ENCODE results near the gene AUNIP. TPM values are rescaled to one million over a fixed set of nuclear protein-coding genes. Genes with fewer than 3 reads are reported as not detected.

Gene AUNIP
- polyA plus RNA-seq, 3 donors, result 0.19 to 0.44 (median 0.44) TPM

- Mint-ChIP-seq H3K27ac (no peak overlapping the region), H3K27me3 (ENCODE audit: low read depth in 3 of 3) (peaks cover 0 to 3% (median 0%) of the 10 kb centered on the region in 3 donors), H3K4me1 (peaks cover 20% of the 10 kb centered on the region), H3K36me3 (peaks cover 41 to 70% of the 10 kb centered on the region in 2 donors), H3K4me3 (no peak overlapping the region), H3K9me3 (no peaks in the 10 kb centered on the region)
- no peak overlapping the region for H3K4me2 ChIP-seq (replicated peaks; ENCODE audit: extremely low read depth, low read length, poor library complexity, severe bottlenecking)
- intact Hi-C loops (cut with micrococcal nuclease), result no loop called here
- peaks cover 10 to 21% of the 10 kb centered on the region in 2 donors for H3K4me1 ChIP-seq (ENCODE audit: control insufficient read depth in 1 of 2, insufficient read depth in 2 of 2, low read length in 2 of 2)
- no peak overlapping the region for H3K4me3 ChIP-seq (replicated peaks in 1 of 3; ENCODE audit: low read depth in 2 of 3, low read length in 3 of 3)
- no peak overlapping the region for H3K27ac ChIP-seq (ENCODE audit: low read depth in 1 of 2, low read length in 2 of 2)
- no peaks in the 10 kb centered on the region for H3K79me2 ChIP-seq (ENCODE audit: insufficient read depth, low read length)
- no peak overlapping the region for H2AFZ ChIP-seq (ENCODE audit: insufficient read depth, low read depth, low read length, poor library complexity, severe bottlenecking)
- no peak for DNase-seq
- WGBS (ENCODE audit: insufficient coverage), result 79% methylated on average over 7 of the region's 11 CpGs
- no peaks in the 10 kb centered on the region for H3K27me3 ChIP-seq (ENCODE audit: control insufficient read depth in 2 of 2, insufficient read depth in 2 of 2, low read length in 2 of 2)
- no peak overlapping the region for H3K9ac ChIP-seq (ENCODE audit: insufficient read depth, low read length, poor library complexity, severe bottlenecking)
- H4K20me1 ChIP-seq (ENCODE audit: insufficient read depth, low read length), result peaks cover 13% of the 10 kb centered on the region
- H3K9me3 ChIP-seq (replicated peaks in 1 of 2; ENCODE audit: control insufficient read depth in 1 of 2, insufficient read depth in 1 of 2, low read length in 2 of 2), result no peaks in the 10 kb centered on the region
- TF ChIP-seq CTCF (IDR thresholded peaks at IDR 0.05), result no peak
- peaks cover 33 to 63% of the 10 kb centered on the region in 2 donors for H3K36me3 ChIP-seq (replicated peaks in 1 of 2; ENCODE audit: control insufficient read depth in 1 of 2, insufficient read depth in 2 of 2, low read length in 2 of 2)
Measured at GRCh38 chr1:25813071-25813733, 46.1 kb downstream of the AUNIP start.

GRCh38 chr1:25811384-25812082 lies 47.7 kb downstream of the AUNIP start:
- intact Hi-C loops (cut with micrococcal nuclease), result no loop called here
- H3K9me3 Mint-ChIP-seq, result no peaks in the 10 kb centered on the region
- WGBS (ENCODE audit: insufficient coverage), result 98% methylated on average over 8 of the region's 13 CpGs

More at GRCh38 chr1:25811384-25812082, 47.7 kb downstream of the AUNIP start:
- DNase-seq, result no peak
- no peak overlapping the region for H3K27ac ChIP-seq (ENCODE audit: low read depth in 1 of 2, low read length in 2 of 2)
- H4K20me1 ChIP-seq (ENCODE audit: insufficient read depth, low read length), result peaks cover 13% of the 10 kb centered on the region
- H3K4me2 ChIP-seq (replicated peaks; ENCODE audit: extremely low read depth, low read length, poor library complexity, severe bottlenecking), result no peak overlapping the region
- H2AFZ ChIP-seq (ENCODE audit: insufficient read depth, low read depth, low read length, poor library complexity, severe bottlenecking), result no peak overlapping the region
- H3K27me3 ChIP-seq (ENCODE audit: control insufficient read depth in 2 of 2, insufficient read depth in 2 of 2, low read length in 2 of 2), result no peaks in the 10 kb centered on the region
- Mint-ChIP-seq H3K27me3 (ENCODE audit: low read depth in 3 of 3) (peaks cover 0 to 3% (median under 1%) of the 10 kb centered on the region in 3 donors), H3K36me3 (peaks cover 48 to 81% of the 10 kb centered on the region in 2 donors), H3K4me1 (peaks cover 14% of the 10 kb centered on the region), H3K27ac (no peak overlapping the region), H3K4me3 (no peak overlapping the region)
- no peak for TF ChIP-seq CTCF (IDR thresholded peaks at IDR 0.05)
- H3K79me2 ChIP-seq (ENCODE audit: insufficient read depth, low read length), result no peaks in the 10 kb centered on the region
- no peaks in the 10 kb centered on the region for H3K9me3 ChIP-seq (replicated peaks in 1 of 2; ENCODE audit: control insufficient read depth in 1 of 2, insufficient read depth in 1 of 2, low read length in 2 of 2)
- peaks cover 10 to 21% of the 10 kb centered on the region in 2 donors for H3K4me1 ChIP-seq (ENCODE audit: control insufficient read depth in 1 of 2, insufficient read depth in 2 of 2, low read length in 2 of 2)
- H3K4me3 ChIP-seq (replicated peaks in 1 of 3; ENCODE audit: low read depth in 2 of 3, low read length in 3 of 3), result no peak overlapping the region
- no peak overlapping the region for H3K9ac ChIP-seq (ENCODE audit: insufficient read depth, low read length, poor library complexity, severe bottlenecking)
- H3K36me3 ChIP-seq (replicated peaks in 1 of 2; ENCODE audit: control insufficient read depth in 1 of 2, insufficient read depth in 2 of 2, low read length in 2 of 2), result peaks cover 36 to 76% of the 10 kb centered on the region in 2 donors
